Endothelial cell of umbilical vein (primary cell): Measurements from ENCODE around the gene SLC22A4. TPM values are rescaled to one million over a fixed set of nuclear protein-coding genes. Genes with fewer than 3 reads are reported as not detected.

Source experiments
- BruUV-seq: library from RNA; stranded (reverse); fragments of 400-500 nt; replicated peaks from 2 replicates; lab custom pipeline; 2021; lab: Mats Ljungman, UMichigan
- CTCF ChIA-PET: fragments of 300-600, 350-600 bp; sonication (Branson Sonifier 250); formaldehyde crosslinking; loops from one replicate; lab custom pipeline; 2021; ENCODE audit warnings: antibody characterized with exemption, inconsistent platforms; lab: Charles Lee
- POLR2A ChIA-PET: fragments of 300-600, 350-600 bp; sonication (Branson Sonifier 250); formaldehyde crosslinking; loops from one replicate; lab custom pipeline; 2021; ENCODE audit warnings: antibody characterized with exemption, inconsistent platforms; lab: Charles Lee
- DNase-seq: peaks from one replicate; pipeline ENCODE4 v3.0.0-alpha.2; 2011; ENCODE audit warnings: low read depth, low spot score
- FAIRE-seq: peaks from 2 replicates; lab custom pipeline; 2011; peaks lifted over from hg19 to GRCh38; lab: Jason Lieb, UNC
- H2AFZ ChIP-seq: 2 replicates; pipeline ENCODE4 v1.6.0; 2012; ENCODE audit warnings: low read depth, low read length, control low read depth, inconsistent platforms
- H3K27ac ChIP-seq: 2 replicates; pipeline ENCODE4 v1.5.1; 2011; ENCODE audit warnings: low read depth, mild to moderate bottlenecking, control low read depth, low read length, moderate library complexity; ENCODE audit not compliant: insufficient read depth
- H3K27me3 ChIP-seq, 2 experiments: 2 replicates each; pipeline versions ENCODE4 v1.6.0 to v1.6.1; 2011; ENCODE audit warnings: low read length in 2 of 2, mixed read lengths in 1 of 2; ENCODE audit not compliant: control insufficient read depth in 2 of 2, insufficient read depth in 2 of 2
- H3K36me3 ChIP-seq, 2 experiments: 2 replicates in 1 of 2; 3 replicates in 1 of 2; pipeline ENCODE4 v1.5.1; 2011; ENCODE audit warnings: low read length in 2 of 2, mild to moderate bottlenecking in 1 of 2, moderate library complexity in 1 of 2; ENCODE audit not compliant: control insufficient read depth in 2 of 2, insufficient read depth in 2 of 2; ENCODE audit errors: extremely low read depth in 1 of 2
- H3K4me1 ChIP-seq: 3 replicates; pipeline ENCODE4 v1.5.1; 2011; ENCODE audit warnings: mild to moderate bottlenecking, low read length; ENCODE audit not compliant: control insufficient read depth, insufficient read depth; ENCODE audit errors: extremely low read depth
- H3K4me2 ChIP-seq: 2 replicates; pipeline ENCODE4 v1.6.1; 2011; ENCODE audit warnings: low read length, control low read depth, mixed read lengths; ENCODE audit not compliant: insufficient read depth
- H3K4me3 ChIP-seq, 3 experiments: fragments of 200-600 bp in 1 of 3; sonication (generic), shearing (Covaris generic) in 1 of 3; replicated peaks in 1 of 3; 2 replicates each; pipeline ENCODE4 v1.5.1; 2011 to 2016; ENCODE audit warnings: control low read depth in 3 of 3, low read length in 3 of 3, mild to moderate bottlenecking in 2 of 3, inconsistent platforms in 1 of 3, low read depth in 1 of 3, moderate library complexity in 1 of 3; ENCODE audit not compliant: insufficient read depth in 1 of 3
- H3K79me2 ChIP-seq: 2 replicates; pipeline ENCODE4 v1.6.0; 2012; ENCODE audit warnings: low read length, inconsistent platforms; ENCODE audit not compliant: control insufficient read depth, insufficient read depth
- H3K9ac ChIP-seq: replicated peaks from 2 replicates; pipeline ENCODE3; 2011; ENCODE audit warnings: low read length, control low read depth; ENCODE audit not compliant: insufficient read depth; ENCODE audit errors: extremely low read depth
- H3K9me1 ChIP-seq: replicated peaks from 3 replicates; pipeline ENCODE4 v1.6.0; 2011; ENCODE audit warnings: mild to moderate bottlenecking, low read length; ENCODE audit not compliant: control insufficient read depth, insufficient read depth; ENCODE audit errors: extremely low read depth
- H3K9me3 ChIP-seq: replicated peaks from 2 replicates; pipeline ENCODE4 v1.5.1; 2012; ENCODE audit warnings: low read length, inconsistent platforms; ENCODE audit not compliant: control insufficient read depth, insufficient read depth
- H4K20me1 ChIP-seq: replicated peaks from 2 replicates; pipeline ENCODE3; 2011; ENCODE audit warnings: mild to moderate bottlenecking, low read length; ENCODE audit not compliant: control insufficient read depth, insufficient read depth; ENCODE audit errors: extremely low read depth
- GATA2 ChIP-seq: IDR thresholded peaks from 2 replicates; pipeline ENCODE4 v1.7.0; 2011; ENCODE audit warnings: low read depth, mild to moderate bottlenecking, moderate library complexity, mixed read lengths, low read length; ENCODE audit not compliant: insufficient read length, insufficient read depth
- MYC ChIP-seq: IDR thresholded peaks from one replicate; pipeline ENCODE4 v1.6.1; 2011; ENCODE audit warnings: mild to moderate bottlenecking, low read depth, low read length
- POLR2A ChIP-seq: IDR thresholded peaks from 2 replicates; pipeline ENCODE4 v1.6.1; 2012; ENCODE audit warnings: low read depth, mild to moderate bottlenecking, control low read depth, low read length
- POLR2AphosphoS5 ChIP-seq: IDR thresholded peaks from 2 replicates; pipeline ENCODE4 v1.6.1; 2012; ENCODE audit warnings: low read depth, mild to moderate bottlenecking, control low read depth, low read length, moderate library complexity; ENCODE audit not compliant: insufficient read depth
- dilution Hi-C: fragments of 300-500 bp; cut with MboI; formaldehyde crosslinking; loops from one replicate; pipeline ENCODE4 v1.15.0; 2019; ENCODE audit warnings: low sequenced_read_pairs; ENCODE audit not compliant: extremely low pct_ligation_motif_present
- intact Hi-C: fragments of 100-400 bp; cut with micrococcal nuclease; formaldehyde crosslinking; loops from one replicate; pipeline ENCODE4 v1.10.0; 2022
- polyA plus RNA-seq, 4 experiments: library from polyadenylated mRNA; depleted of rRNA in 3 of 4; stranded (reverse) in 3 of 4; unstranded in 1 of 4; fragments of >200 nt; gene quantifications; 2 replicates each; pipeline versions ENCODE4 v1.2.1 to v1.2.3, GENCODE V29; 2011 to 2012; ENCODE audit warnings: missing spikeins in 1 of 4
- total RNA-seq: library from RNA; stranded (reverse); gene quantifications from 2 replicates; pipeline ENCODE4 v1.2.3, GENCODE V29; 2021

The SLC22A4 gene
- total and polyA plus RNA-seq, 2 donors (not counting 3 experiments of a cell fraction or from before 2014, with no cell fraction given) = 4.9 to 6.9 TPM

DNA sequence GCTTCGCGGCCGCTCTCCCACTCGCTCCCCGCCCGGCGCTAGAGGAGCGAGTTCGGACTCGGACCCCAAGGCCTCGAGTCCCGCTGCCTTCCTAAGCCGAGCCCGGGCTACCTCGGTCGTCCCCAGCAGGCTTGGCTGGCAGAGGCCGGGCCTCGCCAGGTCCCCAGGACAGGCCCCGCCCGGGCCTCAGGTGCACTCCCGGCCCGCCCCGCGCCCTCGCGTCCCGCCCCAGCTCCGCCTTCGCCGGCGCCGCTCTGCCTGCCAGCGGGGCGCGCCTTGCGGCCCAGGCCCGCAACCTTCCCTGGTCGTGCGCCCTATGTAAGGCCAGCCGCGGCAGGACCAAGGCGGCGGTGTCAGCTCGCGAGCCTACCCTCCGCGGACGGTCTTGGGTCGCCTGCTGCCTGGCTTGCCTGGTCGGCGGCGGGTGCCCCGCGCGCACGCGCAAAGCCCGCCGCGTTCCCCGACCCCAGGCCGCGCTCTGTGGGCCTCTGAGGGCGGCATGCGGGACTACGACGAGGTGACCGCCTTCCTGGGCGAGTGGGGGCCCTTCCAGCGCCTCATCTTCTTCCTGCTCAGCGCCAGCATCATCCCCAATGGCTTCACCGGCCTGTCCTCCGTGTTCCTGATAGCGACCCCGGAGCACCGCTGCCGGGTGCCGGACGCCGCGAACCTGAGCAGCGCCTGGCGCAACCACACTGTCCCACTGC is 75.4 kb downstream of the SLC22A4 start, which contains the start of gene SLC22A5:
TSS of gene SLC22A5 (plus strand) at position 237 of the 707 bp plus-strand sequence. CDS start at position 500, 263 bp downstream.
- H3K4me1 ChIP-seq = peaks cover 5% of the 10 kb centered on the region
- H3K4me2 ChIP-seq = peak within 1 kb of the TSS; percentile 85
- POLR2A ChIA-PET = interaction anchor here (1.3 to 2.1 kb wide), 2 partner anchors 10 to 75 kb away, joined by 3 to 7 read pairs; partner anchors contain the start of gene SLC22A4
- H3K9me1 ChIP-seq = no peaks in the 10 kb centered on the region
- FAIRE-seq = peak; percentile 49
- H3K27ac ChIP-seq = peak within 1 kb of the TSS; percentile 2
- no peaks in the 10 kb centered on the region for H3K9me3 ChIP-seq
- H3K4me3 ChIP-seq = peak within 1 kb of the TSS; percentile 59 to 61 (median 61)
- H3K79me2 ChIP-seq = no peaks in the 10 kb centered on the region
- no peaks in the 10 kb centered on the region for H4K20me1 ChIP-seq
- intact Hi-C loops = loop anchor here (1.0 to 2.0 kb wide), 3 partner anchors 76 to 304 kb away; no protein-coding TSS in a partner anchor
- TF ChIP-seq POLR2AphosphoS5 (peak; percentile 6), MYC (no peak), GATA2 (no peak), POLR2A (peak; percentile 28)
- CTCF ChIA-PET = interaction anchor here (0.8 to 4.7 kb wide), 12 partner anchors 14 to 307 kb away, joined by 3 to 32 read pairs (median 4); partner anchors contain the start of genes P4HA2 and SLC22A4
- peak; percentile 70 for DNase-seq
- no TSS peak for BruUV-seq
- dilution Hi-C loops = no loop called here
- H3K36me3 ChIP-seq = no peaks in the 10 kb centered on the region
- H2AFZ ChIP-seq = peak within 1 kb of the TSS; percentile 91
- no peaks in the 10 kb centered on the region for H3K27me3 ChIP-seq
- peak within 1 kb of the TSS; percentile 48 for H3K9ac ChIP-seq
